Keratinocyte (primary cell): Measurements from ENCODE around the gene PUS7L. TPM values are rescaled to one million over a fixed set of nuclear protein-coding genes. Genes with fewer than 3 reads are reported as not detected.
A peak's percentile ranks its signal among the peaks of the same experiment; 100 is the strongest.
"Not testable (repeated sequence)": the region's sequence is repeated elsewhere in the genome, so short reads cannot be mapped to it uniquely, and the experiment has no call there.

ENCODE experiments used
- DNase-seq: peaks from one replicate; pipeline ENCODE4 v3.0.0-alpha.2; 2011; ENCODE audit warnings: low read depth, missing footprints, low spot score
- FAIRE-seq: peaks from 2 replicates; lab custom pipeline; 2011; peaks lifted over from hg19 to GRCh38; lab: Jason Lieb, UNC
- H2AFZ ChIP-seq: 2 replicates; pipeline ENCODE4 v1.6.0; 2012; ENCODE audit warnings: low read length, control low read depth, inconsistent platforms; ENCODE audit not compliant: control insufficient read depth
- H3K27ac ChIP-seq: 2 replicates; pipeline ENCODE4 v1.5.1; 2011; ENCODE audit warnings: low read length; ENCODE audit not compliant: control insufficient read depth, insufficient read depth
- H3K27me3 ChIP-seq: 3 replicates; pipeline ENCODE4 v1.6.0; 2011; ENCODE audit warnings: low read length; ENCODE audit not compliant: control insufficient read depth, insufficient read depth; ENCODE audit errors: extremely low read depth
- H3K36me3 ChIP-seq, 2 experiments: 2 replicates in 1 of 2; 3 replicates in 1 of 2; pipeline ENCODE4 v1.5.1; 2011; ENCODE audit warnings: low read length in 2 of 2, mild to moderate bottlenecking in 1 of 2; ENCODE audit not compliant: control insufficient read depth in 2 of 2, insufficient read depth in 2 of 2; ENCODE audit errors: extremely low read depth in 1 of 2
- H3K4me1 ChIP-seq: 3 replicates; pipeline ENCODE4 v1.5.1; 2011; ENCODE audit warnings: low read length; ENCODE audit not compliant: control insufficient read depth, insufficient read depth; ENCODE audit errors: extremely low read depth
- H3K4me2 ChIP-seq: 3 replicates; pipeline ENCODE4 v1.6.0; 2011; ENCODE audit warnings: low read depth, low read length; ENCODE audit not compliant: control insufficient read depth, insufficient read depth; ENCODE audit errors: extremely low read depth
- H3K4me3 ChIP-seq, 3 experiments: fragments of 200-600 bp in 1 of 3; sonication (generic) in 1 of 3; 2 replicates in 2 of 3; 3 replicates in 1 of 3; pipeline ENCODE4 v1.5.1; 2011 to 2016; ENCODE audit warnings: low read length in 3 of 3, mild to moderate bottlenecking in 3 of 3, control low read depth in 2 of 3, inconsistent platforms in 1 of 3, low read depth in 1 of 3, mixed read lengths in 1 of 3, mixed run types in 1 of 3, moderate library complexity in 1 of 3; ENCODE audit not compliant: control insufficient read depth in 2 of 3, insufficient read depth in 2 of 3; ENCODE audit errors: extremely low read depth in 1 of 3
- H3K79me2 ChIP-seq: 2 replicates; pipeline ENCODE4 v1.6.0; 2012; ENCODE audit warnings: low read length; ENCODE audit not compliant: control insufficient read depth, insufficient read depth
- H3K9ac ChIP-seq: 3 replicates; pipeline ENCODE4 v1.6.0; 2011; ENCODE audit warnings: low read length; ENCODE audit not compliant: control insufficient read depth, insufficient read depth; ENCODE audit errors: extremely low read depth
- H3K9me1 ChIP-seq: 3 replicates; pipeline ENCODE4 v1.6.0; 2011; ENCODE audit warnings: low read length; ENCODE audit not compliant: control insufficient read depth, insufficient read depth; ENCODE audit errors: extremely low read depth
- H3K9me3 ChIP-seq: 2 replicates; pipeline ENCODE4 v1.5.1; 2012; ENCODE audit warnings: low read depth, low read length; ENCODE audit not compliant: control insufficient read depth
- H4K20me1 ChIP-seq: 3 replicates; pipeline ENCODE4 v1.6.0; 2011; ENCODE audit warnings: low read length; ENCODE audit not compliant: control insufficient read depth, insufficient read depth; ENCODE audit errors: extremely low read depth
- CTCF ChIP-seq, 3 experiments: IDR thresholded peaks in 1 of 3; conservative IDR thresholded peaks in 1 of 3; optimal IDR thresholded peaks in 1 of 3; 2 replicates in 2 of 3; 3 replicates in 1 of 3; pipeline versions ENCODE3 to v1.5.1; 2011; ENCODE audit warnings: low read length in 3 of 3, mild to moderate bottlenecking in 3 of 3, moderate library complexity in 2 of 3, control low read depth in 1 of 3, inconsistent platforms in 1 of 3; ENCODE audit not compliant: insufficient read depth in 2 of 3; ENCODE audit errors: extremely low read depth in 1 of 3
- EZH2 ChIP-seq: IDR thresholded peaks from one replicate; pipeline ENCODE4 v1.6.1; 2012; ENCODE audit warnings: inconsistent platforms, mild to moderate bottlenecking, low read length, moderate library complexity
- dilution Hi-C: fragments of 300-500 bp; cut with MboI; formaldehyde crosslinking; loops from one replicate; pipeline ENCODE4 v1.7.0; 2020; ENCODE audit warnings: low sequenced_read_pairs; ENCODE audit not compliant: extremely low pct_ligation_motif_present
- polyA plus RNA-seq, 5 experiments: library from polyadenylated mRNA; depleted of rRNA in 3 of 5; stranded (reverse) in 3 of 5; stranded (forward) in 1 of 5; unstranded in 1 of 5; fragments of >200 nt; gene quantifications; 1 replicate in 1 of 5; 2 replicates in 3 of 5; 3 replicates in 1 of 5; pipeline versions ENCODE4 v1.2.1 to v1.2.3, GENCODE V29; 2011 to 2012; ENCODE audit warnings: missing spikeins in 2 of 5, low read depth in 1 of 5, low replicate concordance in 1 of 5

The PUS7L gene
- polyA plus RNA-seq, 1 donor (not counting 4 experiments of a cell fraction or from before 2014, with no cell fraction given) = 10.8 TPM

- Histone ChIP-seq H3K9ac (peak overlapping the region; percentile 85), H2AFZ (peak overlapping the region; percentile 91), H3K27me3 (no peaks in the 10 kb centered on the region), H3K9me3 (no peaks in the 10 kb centered on the region), H3K27ac (peak overlapping the region; percentile 67), H3K79me2 (peaks cover 23% of the 10 kb centered on the region), H3K4me2 (peak overlapping the region; percentile 97), H3K9me1 (no peaks in the 10 kb centered on the region), H4K20me1 (no peaks in the 10 kb centered on the region), H3K4me3 (peak overlapping the region; percentile 66 to 78 (median 70)), H3K36me3 (peaks cover 0 to 3% of the 10 kb centered on the region in 2 experiments), H3K4me1 (peaks cover 37% of the 10 kb centered on the region)
- dilution Hi-C loops = no loop called here
- FAIRE-seq (no peak), DNase-seq (no peak)
- no peak for TF ChIP-seq EZH2
- TF ChIP-seq CTCF (optimal IDR thresholded peaks at IDR 0.05 in 1 of 3, IDR thresholded peaks at IDR 0.05 in 1 of 3, conservative IDR thresholded peaks at IDR 0.05 in 1 of 3; ENCODE audit: extremely low read depth in 1 of 3, insufficient read depth in 2 of 3, low read length in 3 of 3) = no peak
Observed at GRCh38 chr12:43758247-43758727, 303 bp downstream of the PUS7L start.

GRCh38 chr12:43754015-43754414 is 4.6 kb downstream of the PUS7L start:
- Histone ChIP-seq H2AFZ (no peak overlapping the region), H3K27me3 (no peaks in the 10 kb centered on the region), H3K27ac (no peak overlapping the region), H3K9me3 (no peaks in the 10 kb centered on the region), H3K79me2 (peaks cover 18% of the 10 kb centered on the region), H3K9ac (no peak overlapping the region), H3K4me3 (no peak overlapping the region), H3K4me1 (peaks cover 8% of the 10 kb centered on the region), H4K20me1 (no peaks in the 10 kb centered on the region), H3K36me3 (peaks cover 0 to 8% of the 10 kb centered on the region in 2 experiments), H3K4me2 (peak overlapping the region; percentile 14), H3K9me1 (no peaks in the 10 kb centered on the region)
- FAIRE-seq (no peak), DNase-seq (no peak)
- dilution Hi-C loops = no loop called here
- TF ChIP-seq CTCF (optimal IDR thresholded peaks at IDR 0.05 in 1 of 3, IDR thresholded peaks at IDR 0.05 in 1 of 3, conservative IDR thresholded peaks at IDR 0.05 in 1 of 3; ENCODE audit: extremely low read depth in 1 of 3, insufficient read depth in 2 of 3, low read length in 3 of 3) = no peak

- DNase-seq, FAIRE-seq, H3K4me3 ChIP-seq, H3K9ac ChIP-seq, H3K9me3 ChIP-seq, H3K27ac ChIP-seq, H4K20me1 ChIP-seq, H3K4me1 ChIP-seq, H3K27me3 ChIP-seq, H2AFZ ChIP-seq, H3K9me1 ChIP-seq, H3K79me2 ChIP-seq, dilution Hi-C loops, H3K4me2 ChIP-seq, H3K36me3 ChIP-seq: not testable (repeated sequence)
Observed at GRCh38 chr12:43751360-43751759, 7.2 kb downstream of the PUS7L start.
